ENCODE results near the gene POFUT2. TPM values are rescaled to one million over a fixed set of nuclear protein-coding genes. Genes with fewer than 3 reads are reported as not detected.
A peak's percentile ranks its signal among the peaks of the same experiment; 100 is the strongest.

POFUT2 gene
- total and polyA plus RNA-seq, 12 donors, result 12.7 to 20.6 (median 16.9) TPM

DNA sequence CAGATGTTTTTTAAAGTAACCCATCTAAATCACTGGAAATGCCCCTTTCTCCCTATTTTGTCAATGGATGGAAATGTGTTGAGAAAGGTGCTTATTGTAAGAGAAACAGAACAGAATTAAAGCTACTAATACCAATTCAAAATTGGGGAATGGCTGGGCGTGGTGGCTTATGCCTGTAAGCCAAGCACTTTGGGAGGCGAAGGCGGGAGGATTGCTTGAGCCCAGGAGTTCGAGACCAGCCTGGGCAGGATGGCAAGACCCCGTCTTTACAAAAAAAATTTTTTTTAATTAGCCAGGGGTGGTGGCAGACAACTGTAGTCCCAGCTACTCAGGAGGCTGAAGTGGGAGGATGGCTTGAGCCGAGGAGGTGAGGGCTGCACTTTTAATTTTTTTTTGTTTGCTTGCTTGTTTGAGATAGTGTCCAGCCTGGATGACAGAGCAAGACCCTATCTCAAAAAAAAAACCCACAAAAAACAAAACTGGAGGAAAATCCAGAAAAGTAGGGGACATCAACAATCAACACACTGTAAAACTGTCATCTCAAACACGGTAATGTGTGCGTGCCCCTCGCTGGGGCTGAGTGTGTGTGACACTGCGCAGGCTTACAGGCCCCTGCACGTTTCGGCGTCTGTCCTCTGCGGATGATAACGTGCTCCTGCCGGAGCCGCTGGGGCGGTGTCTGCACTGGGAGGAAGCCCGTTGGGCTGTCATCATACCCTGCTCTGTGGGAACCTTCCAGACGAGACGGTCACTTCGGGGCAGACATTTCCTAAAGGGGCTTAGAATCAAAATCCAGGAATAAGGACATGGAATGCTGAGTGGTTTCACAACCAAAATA, 11.6 kb upstream of the POFUT2 start:
- intact Hi-C loops (cut with DNase I), result loop anchor here in 1 of 10 donors (5.0 to 10.0 kb wide), 2 partner anchors 63 to 296 kb away; no protein-coding TSS in a partner anchor
- DNase-seq (peak; percentile 64 to 71), ATAC-seq (peak in 7 of 8 donors; percentile 20 to 55 (median 41))
- WGBS, 2 donors, result 41 to 52% methylated on average over 22 of the region's 22 CpGs
- peaks cover 0 to 6% (median 0%) of the 10 kb centered on the region in 11 donors for H3K9me3 ChIP-seq
- TF ChIP-seq, protein P1, sequence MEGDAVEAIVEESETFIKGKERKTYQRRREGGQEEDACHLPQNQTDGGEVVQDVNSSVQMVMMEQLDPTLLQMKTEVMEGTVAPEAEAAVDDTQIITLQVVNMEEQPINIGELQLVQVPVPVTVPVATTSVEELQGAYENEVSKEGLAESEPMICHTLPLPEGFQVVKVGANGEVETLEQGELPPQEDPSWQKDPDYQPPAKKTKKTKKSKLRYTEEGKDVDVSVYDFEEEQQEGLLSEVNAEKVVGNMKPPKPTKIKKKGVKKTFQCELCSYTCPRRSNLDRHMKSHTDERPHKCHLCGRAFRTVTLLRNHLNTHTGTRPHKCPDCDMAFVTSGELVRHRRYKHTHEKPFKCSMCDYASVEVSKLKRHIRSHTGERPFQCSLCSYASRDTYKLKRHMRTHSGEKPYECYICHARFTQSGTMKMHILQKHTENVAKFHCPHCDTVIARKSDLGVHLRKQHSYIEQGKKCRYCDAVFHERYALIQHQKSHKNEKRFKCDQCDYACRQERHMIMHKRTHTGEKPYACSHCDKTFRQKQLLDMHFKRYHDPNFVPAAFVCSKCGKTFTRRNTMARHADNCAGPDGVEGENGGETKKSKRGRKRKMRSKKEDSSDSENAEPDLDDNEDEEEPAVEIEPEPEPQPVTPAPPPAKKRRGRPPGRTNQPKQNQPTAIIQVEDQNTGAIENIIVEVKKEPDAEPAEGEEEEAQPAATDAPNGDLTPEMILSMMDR (IDR thresholded peaks at IDR 0.05), result no peak
- H3K27me3 ChIP-seq, result no peaks in the 10 kb centered on the region
- no peaks in the 10 kb centered on the region for H3K36me3 ChIP-seq
- peak overlapping the region in 2 of 10 donors; percentile 8 to 9 for H3K4me3 ChIP-seq
- H3K27ac ChIP-seq, result peak overlapping the region; percentile 35 to 97 (median 90)
- peaks cover 25 to 77% (median 59%) of the 10 kb centered on the region in 9 donors for H3K4me1 ChIP-seq

DNA sequence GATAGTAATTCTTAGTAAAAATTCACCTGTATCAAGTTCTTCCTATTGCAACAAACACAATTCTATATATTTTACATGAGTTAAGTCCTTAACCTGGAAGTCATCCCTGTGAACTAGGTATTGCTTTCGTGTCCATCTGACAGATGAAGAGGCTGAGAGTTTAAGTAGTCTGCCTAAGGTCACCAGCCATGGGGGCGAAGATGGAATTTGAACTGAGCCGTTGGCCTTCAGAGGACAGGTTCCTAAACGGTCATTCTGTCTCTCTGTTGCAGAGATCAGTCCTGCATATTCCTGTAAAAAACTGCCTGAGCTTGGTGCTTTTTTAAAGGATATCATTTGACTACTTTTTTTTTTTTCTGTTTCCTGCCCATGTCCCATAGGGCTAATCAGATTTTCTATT, 10.2 kb upstream of the POFUT2 start:
- Histone ChIP-seq H3K9me3 (peaks cover 0 to 6% (median 0%) of the 10 kb centered on the region in 11 donors), H3K4me1 (peaks cover 37 to 84% (median 66%) of the 10 kb centered on the region in 9 donors), H3K27ac (peak overlapping the region in 7 of 10 donors; percentile 88 to 97 (median 89)), H3K4me3 (no peak overlapping the region), H3K36me3 (no peaks in the 10 kb centered on the region), H3K27me3 (no peaks in the 10 kb centered on the region)
- 88 to 91% methylated on average over 4 of the region's 4 CpGs for WGBS, 2 donors
- DNase-seq (no peak), ATAC-seq (no peak)
- intact Hi-C loops (cut with DNase I), result loop anchor here in 1 of 10 donors (5.0 to 10.0 kb wide), 2 partner anchors 64 to 297 kb away; no protein-coding TSS in a partner anchor
- TF ChIP-seq, protein P1 (IDR thresholded peaks at IDR 0.05), result no peak

DNA sequence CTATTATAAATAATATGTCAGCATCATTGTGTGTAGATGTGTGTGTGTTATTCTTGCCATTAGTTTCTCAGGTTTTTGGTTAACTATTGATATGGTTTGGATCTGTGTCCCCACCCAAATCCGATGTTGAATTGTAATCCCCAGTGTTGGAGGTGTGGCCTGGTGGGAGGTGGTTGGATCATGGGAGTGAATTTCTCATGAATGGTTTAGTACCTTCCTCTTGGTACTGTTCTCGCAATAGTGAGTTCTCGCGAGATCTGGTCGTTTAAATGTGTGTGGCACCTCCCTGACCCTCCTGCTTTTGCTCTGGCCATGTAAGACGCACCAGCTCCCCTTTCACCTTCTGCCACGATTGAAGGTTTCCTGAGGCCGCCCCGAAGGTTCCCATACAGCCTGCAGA, 9.6 kb upstream of the POFUT2 start:
- peak overlapping the region in 5 of 10 donors; percentile 89 to 97 (median 95) for H3K27ac ChIP-seq
- TF ChIP-seq, protein P1 (IDR thresholded peaks at IDR 0.05), result no peak
- H3K36me3 ChIP-seq, result no peaks in the 10 kb centered on the region
- no peaks in the 10 kb centered on the region for H3K27me3 ChIP-seq
- 94% methylated on average over 9 of the region's 9 CpGs for WGBS, 2 donors
- H3K4me3 ChIP-seq, result no peak overlapping the region
- intact Hi-C loops (cut with DNase I), result loop anchor here in 1 of 10 donors (5.0 to 10.0 kb wide), 2 partner anchors 65 to 297 kb away; no protein-coding TSS in a partner anchor
- peaks cover 0 to 6% (median 0%) of the 10 kb centered on the region in 11 donors for H3K9me3 ChIP-seq
- DNase-seq, result peak in 1 of 2 donors; percentile 2
- no peak for ATAC-seq
- peaks cover 42 to 84% (median 66%) of the 10 kb centered on the region in 9 donors for H3K4me1 ChIP-seq

DNA sequence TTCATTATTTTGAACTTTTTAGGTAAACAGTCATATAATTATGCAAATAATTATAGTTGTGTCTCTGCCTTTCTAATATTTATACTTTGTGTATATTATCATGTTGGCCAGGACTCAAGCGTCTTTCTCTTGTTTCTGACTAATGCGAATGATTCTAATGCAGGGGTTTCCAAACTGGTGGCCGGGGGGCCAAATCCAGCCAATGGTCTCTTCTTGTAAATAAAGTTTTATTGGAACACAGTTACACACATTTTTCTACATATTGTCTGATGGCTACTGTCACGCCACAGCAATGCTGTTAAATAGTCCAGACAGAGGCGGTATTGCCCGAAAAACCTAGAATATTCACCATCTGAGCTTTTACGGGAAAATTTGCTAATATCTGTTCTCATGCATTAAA, 8.9 kb upstream of the POFUT2 start:
- Histone ChIP-seq H3K27me3 (no peaks in the 10 kb centered on the region), H3K36me3 (no peaks in the 10 kb centered on the region), H3K4me1 (peaks cover 43 to 83% (median 65%) of the 10 kb centered on the region in 9 donors), H3K4me3 (no peak overlapping the region), H3K27ac (peak overlapping the region in 9 of 10 donors; percentile 23 to 97 (median 95)), H3K9me3 (peaks cover 0 to 6% (median 0%) of the 10 kb centered on the region in 11 donors)
- TF ChIP-seq, protein P1 (IDR thresholded peaks at IDR 0.05), result no peak
- ATAC-seq (no peak), DNase-seq (no peak)
- intact Hi-C loops (cut with DNase I), result loop anchor here in 1 of 10 donors (5.0 to 10.0 kb wide), 2 partner anchors 66 to 298 kb away; no protein-coding TSS in a partner anchor
- WGBS, 2 donors, result 97 to 98% methylated on average over 7 of the region's 7 CpGs
